Lung (tissue), 12 donors: Measurements from ENCODE around the gene PLAU. TPM values are rescaled to one million over a fixed set of nuclear protein-coding genes. Genes with fewer than 3 reads are reported as not detected.
"Not testable (repeated sequence)": the region's sequence is repeated elsewhere in the genome, so short reads cannot be mapped to it uniquely, and the experiment has no call there.

Experiments used
- ATAC-seq: fragments of 200-7000 bp; cut with Tn5 transposase; one replicate; pipeline ENCODE4 v1.9.1; 2020; ENCODE audit warnings: moderate number of reproducible peaks; ENCODE audit not compliant: insufficient read depth, low FRiP score
- DNase-seq, 3 donors: peaks; one replicate each; pipeline ENCODE4 v3.0.0-alpha.2; 2013 to 2017
- H3K27ac ChIP-seq, 2 donors: one replicate each; pipeline ENCODE4 v1.5.1; 2013; ENCODE audit warnings: mild to moderate bottlenecking in 2 of 2, moderate library complexity in 2 of 2, control low read depth in 1 of 2, inconsistent platforms in 1 of 2, low read depth in 1 of 2, low read length in 1 of 2
- H3K27me3 ChIP-seq, 3 donors: one replicate each; pipeline ENCODE4 v1.5.1; 2013; ENCODE audit warnings: low read length in 2 of 3; ENCODE audit not compliant: control insufficient read depth in 3 of 3, insufficient read depth in 3 of 3
- H3K36me3 ChIP-seq, 4 donors: one replicate each; pipeline ENCODE4 v1.5.1; 2013; ENCODE audit warnings: low read length in 4 of 4, mild to moderate bottlenecking in 1 of 4, moderate library complexity in 1 of 4; ENCODE audit not compliant: control insufficient read depth in 4 of 4, insufficient read depth in 4 of 4
- H3K4me1 ChIP-seq, 5 donors: one replicate each; pipeline ENCODE4 v1.5.1; 2013; ENCODE audit warnings: low read length in 5 of 5, mild to moderate bottlenecking in 2 of 5, moderate library complexity in 1 of 5; ENCODE audit not compliant: control insufficient read depth in 5 of 5, insufficient read depth in 5 of 5
- H3K4me3 ChIP-seq: one replicate; pipeline ENCODE4 v1.5.1; 2013; ENCODE audit warnings: mild to moderate bottlenecking, control low read depth, moderate library complexity
- H3K9ac ChIP-seq, 2 donors: one replicate each; pipeline ENCODE4 v1.5.1; 2013; ENCODE audit warnings: low read length in 2 of 2, control low read depth in 1 of 2; ENCODE audit not compliant: insufficient read depth in 1 of 2
- H3K9me3 ChIP-seq, 4 donors: one replicate each; pipeline ENCODE4 v1.5.1; 2013; ENCODE audit warnings: low read length in 3 of 4, mild to moderate bottlenecking in 1 of 4, moderate library complexity in 1 of 4; ENCODE audit not compliant: control insufficient read depth in 4 of 4, insufficient read depth in 3 of 4
- WGBS, 2 donors: extraction: QIAGEN DNeasy Blood & Tissue Kit; methylation state at CpG; one replicate each; pipeline ENCODE4 v1.1.7; 2013; 5-methylcytosine and 5-hydroxymethylcytosine counted together
- polyA plus RNA-seq, 2 donors: library from polyadenylated mRNA; stranded (reverse); fragments of 200-250 nt; gene quantifications; one replicate each; pipeline ENCODE4 v1.2.1, GENCODE V29; 2013
- total RNA-seq, 2 donors: library from RNA; depleted of rRNA in 1 of 2; stranded (reverse); fragments of >200 nt in 1 of 2; gene quantifications; one replicate each; pipeline ENCODE4 v1.2.1, GENCODE V29; 2014 to 2021
- TF ChIP-seq, protein P1 (sequence below): IDR thresholded peaks from 2 replicates; pipeline ENCODE4 v1.5.1; 2012; ENCODE audit warnings: mild to moderate bottlenecking; ENCODE audit errors: control extremely low read depth, extremely low read depth
- donor health status: control.
- donor health status: control.
- donor health status: Bipolar disorder and iron deficiency.
- donor health status: healthy.
- donor health status: DM: yes; HTN: yes; CAD: no.

Gene PLAU
- total and polyA plus RNA-seq, 4 donors = 11.6 to 36.7 (median 18.3) TPM

DNA sequence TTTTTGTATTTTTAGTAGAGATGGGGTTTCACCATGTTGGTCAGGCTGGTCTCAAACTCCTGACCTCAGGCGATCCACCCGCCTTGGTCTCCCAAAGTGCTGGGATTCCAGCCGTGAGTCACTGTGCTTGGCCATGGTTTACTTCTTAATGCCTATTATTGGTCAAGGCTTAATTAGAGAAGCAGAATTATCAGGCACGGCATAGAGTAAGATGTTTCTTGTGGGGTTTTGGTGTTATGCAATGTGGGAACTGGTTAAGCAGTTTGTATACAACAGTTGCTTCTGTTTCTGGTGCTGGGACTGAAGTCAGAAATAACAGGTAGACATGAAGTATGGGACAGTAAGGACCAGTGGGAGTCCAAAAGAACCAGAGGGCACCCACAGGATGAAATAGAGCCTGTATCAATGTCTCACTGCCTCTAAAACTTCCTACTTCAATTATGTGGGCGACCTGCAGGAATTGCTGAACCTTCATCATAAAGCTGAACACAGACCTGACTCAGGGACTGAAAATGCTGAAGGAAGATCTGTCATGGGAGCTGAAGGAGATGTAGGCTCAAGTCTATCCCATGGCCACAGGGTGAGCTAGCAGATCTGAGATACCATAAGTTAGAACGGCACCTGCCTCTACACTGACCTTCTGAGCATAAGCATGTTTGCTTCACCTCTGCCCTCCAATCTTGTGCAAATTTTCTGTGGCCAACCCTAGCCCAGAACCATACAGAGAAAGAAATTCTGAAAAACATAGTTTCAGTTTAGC, 48.7 kb downstream of the PLAU start:
- Histone ChIP-seq H3K9me3 (no peaks in the 10 kb centered on the region), H3K27me3 (no peaks in the 10 kb centered on the region), H3K27ac (no peak overlapping the region), H3K4me1 (peaks cover 0 to 11% (median 0%) of the 10 kb centered on the region in 5 donors), H3K36me3 (no peaks in the 10 kb centered on the region), H3K4me3 (no peak overlapping the region), H3K9ac (no peak overlapping the region)
- WGBS, 2 donors = 61 to 75% methylated on average over 6 of the region's 6 CpGs
- TF ChIP-seq, protein P1, sequence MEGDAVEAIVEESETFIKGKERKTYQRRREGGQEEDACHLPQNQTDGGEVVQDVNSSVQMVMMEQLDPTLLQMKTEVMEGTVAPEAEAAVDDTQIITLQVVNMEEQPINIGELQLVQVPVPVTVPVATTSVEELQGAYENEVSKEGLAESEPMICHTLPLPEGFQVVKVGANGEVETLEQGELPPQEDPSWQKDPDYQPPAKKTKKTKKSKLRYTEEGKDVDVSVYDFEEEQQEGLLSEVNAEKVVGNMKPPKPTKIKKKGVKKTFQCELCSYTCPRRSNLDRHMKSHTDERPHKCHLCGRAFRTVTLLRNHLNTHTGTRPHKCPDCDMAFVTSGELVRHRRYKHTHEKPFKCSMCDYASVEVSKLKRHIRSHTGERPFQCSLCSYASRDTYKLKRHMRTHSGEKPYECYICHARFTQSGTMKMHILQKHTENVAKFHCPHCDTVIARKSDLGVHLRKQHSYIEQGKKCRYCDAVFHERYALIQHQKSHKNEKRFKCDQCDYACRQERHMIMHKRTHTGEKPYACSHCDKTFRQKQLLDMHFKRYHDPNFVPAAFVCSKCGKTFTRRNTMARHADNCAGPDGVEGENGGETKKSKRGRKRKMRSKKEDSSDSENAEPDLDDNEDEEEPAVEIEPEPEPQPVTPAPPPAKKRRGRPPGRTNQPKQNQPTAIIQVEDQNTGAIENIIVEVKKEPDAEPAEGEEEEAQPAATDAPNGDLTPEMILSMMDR = no peak
- ATAC-seq (no peak), DNase-seq (no peak)

DNA sequence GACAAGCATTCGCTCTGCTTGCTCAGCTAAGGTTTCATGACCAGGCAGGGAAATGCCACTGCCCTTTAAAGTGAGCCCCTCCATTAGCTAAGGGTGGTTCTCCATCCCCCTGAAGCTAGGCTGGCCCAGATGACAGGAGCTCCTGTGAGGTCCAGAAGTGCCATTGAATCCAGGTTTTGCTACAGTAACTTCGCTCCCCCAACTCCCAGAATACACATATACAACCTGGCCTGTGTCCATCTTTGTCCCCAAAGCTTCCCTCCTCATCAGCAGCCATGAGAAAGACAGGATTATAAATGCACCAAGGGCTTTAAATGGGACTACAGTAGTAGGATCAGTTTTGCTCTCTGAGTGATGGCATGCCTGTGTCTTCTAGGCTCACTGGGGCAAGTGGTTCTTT, 51.5 kb downstream of the PLAU start:
- 82 to 99% methylated on average over 2 of the region's 2 CpGs for WGBS, 2 donors
- Histone ChIP-seq H3K4me1 (peaks cover 0 to 17% (median 5%) of the 10 kb centered on the region in 5 donors), H3K27ac (no peak overlapping the region), H3K9me3 (no peaks in the 10 kb centered on the region), H3K27me3 (no peaks in the 10 kb centered on the region), H3K36me3 (no peaks in the 10 kb centered on the region), H3K9ac (no peak overlapping the region), H3K4me3 (no peak overlapping the region)
- DNase-seq = no peak
- TF ChIP-seq, protein P1 = no peak
- no peak for ATAC-seq

DNA sequence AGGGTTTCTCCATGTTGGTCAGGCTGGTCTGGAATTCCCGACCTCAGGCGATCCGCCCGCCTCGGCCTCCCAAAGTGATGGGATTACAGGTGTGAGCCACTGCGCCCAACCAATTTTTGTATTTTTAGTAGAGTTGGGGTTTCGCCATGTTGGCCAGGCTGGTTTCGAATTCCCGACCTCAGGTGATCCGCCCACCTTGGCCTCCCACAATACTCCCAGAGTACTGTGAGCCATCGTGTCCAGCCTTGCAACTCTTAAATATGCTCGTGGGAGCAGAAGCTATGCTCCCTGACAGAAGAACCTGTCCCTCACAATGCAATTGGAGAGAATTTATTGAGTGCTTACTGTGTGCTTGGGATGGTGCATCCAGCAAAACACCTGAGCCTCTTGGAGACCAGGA, 52.6 kb downstream of the PLAU start:
- not testable (repeated sequence) for H3K27ac ChIP-seq, DNase-seq, H3K4me3 ChIP-seq, ATAC-seq, H3K9ac ChIP-seq, H3K9me3 ChIP-seq, H3K36me3 ChIP-seq, H3K27me3 ChIP-seq
- WGBS, 2 donors = 96% methylated on average over 12 of the region's 12 CpGs
- H3K4me1 ChIP-seq = peaks cover 0 to 28% (median 11%) of the 10 kb centered on the region in 5 donors

DNA sequence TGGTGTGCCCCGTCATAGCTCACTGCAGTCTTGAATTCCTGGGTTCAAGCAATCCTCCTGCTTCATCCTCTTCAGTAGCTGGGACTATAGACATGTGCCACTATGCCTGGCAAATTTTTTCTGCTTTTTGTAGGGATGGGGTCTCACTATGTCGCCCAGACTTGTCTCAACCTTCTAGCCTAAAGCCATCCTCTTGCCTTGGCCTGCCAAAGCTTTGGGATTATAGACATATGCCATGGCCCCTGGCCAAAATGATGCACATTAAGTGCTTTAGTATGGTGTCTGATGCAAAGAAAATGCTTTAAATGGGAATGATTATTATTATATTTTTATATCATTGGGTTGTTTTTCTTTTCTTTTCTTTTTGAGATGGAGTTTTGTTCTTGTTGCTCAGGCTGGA, 53.8 kb downstream of the PLAU start:
- H3K27me3 ChIP-seq = no peaks in the 10 kb centered on the region
- H3K27ac ChIP-seq = no peak overlapping the region
- ATAC-seq (no peak), DNase-seq (no peak)
- H3K9ac ChIP-seq = no peak overlapping the region
- H3K36me3 ChIP-seq = no peaks in the 10 kb centered on the region
- H3K4me1 ChIP-seq = peaks cover 0 to 34% (median 14%) of the 10 kb centered on the region in 5 donors
- H3K4me3 ChIP-seq = no peak overlapping the region
- no peaks in the 10 kb centered on the region for H3K9me3 ChIP-seq
- TF ChIP-seq, protein P1 = no peak
- 94 to 96% methylated on average over 2 of the region's 2 CpGs for WGBS, 2 donors

DNA sequence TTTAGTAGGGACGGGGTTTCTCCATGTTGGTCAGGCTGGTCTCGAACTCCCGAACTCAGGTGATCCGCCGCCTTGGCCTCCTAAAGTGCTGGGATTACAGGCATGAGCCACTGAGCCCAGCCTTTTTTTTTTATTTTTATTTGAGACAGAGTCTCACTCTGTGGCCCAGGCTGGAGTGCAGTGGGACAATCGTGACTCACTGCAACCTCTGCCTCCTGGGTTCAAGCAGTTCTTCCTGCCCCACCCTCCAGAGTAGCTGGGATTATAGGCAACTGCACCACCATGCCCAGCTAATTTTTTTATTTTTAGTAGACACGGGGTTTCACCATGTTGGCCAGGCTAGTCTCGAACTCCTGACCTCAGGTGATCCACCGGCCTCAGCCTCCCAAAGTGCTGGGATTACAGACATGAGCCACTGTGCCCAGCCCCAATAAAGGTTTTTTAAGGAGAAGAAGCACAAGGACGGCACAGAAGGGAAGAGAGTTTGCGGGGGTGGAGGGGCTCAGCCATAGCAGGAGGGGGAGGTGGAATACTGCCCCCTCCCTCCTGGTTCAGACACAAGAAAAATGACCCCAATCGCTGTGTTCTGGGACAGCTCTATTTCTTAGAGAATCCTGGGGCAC, 54.4 kb downstream of the PLAU start:
- DNase-seq, H3K27me3 ChIP-seq, H3K4me3 ChIP-seq, H3K36me3 ChIP-seq, ATAC-seq, H3K9me3 ChIP-seq: not testable (repeated sequence)
- Histone ChIP-seq H3K27ac (peak overlapping the region; percentile 67 to 89), H3K4me1 (peaks cover 0 to 34% (median 14%) of the 10 kb centered on the region in 5 donors), H3K9ac (peak overlapping the region in 1 of 2 donors; percentile 70)
- 87 to 89% methylated on average over 12 of the region's 12 CpGs for WGBS, 2 donors
